Lower leg skin (tissue), 4 donors: ENCODE results near the gene XRCC4. TPM values are rescaled to one million over a fixed set of nuclear protein-coding genes. Genes with fewer than 3 reads are reported as not detected.

Source experiments
- DNase-seq, 2 donors: peaks; one replicate each; pipeline ENCODE4 v3.0.0-alpha.2; 2019; ENCODE audit warnings: low spot score in 2 of 2
- H3K4me3 ChIP-seq: fragments of 200-600 bp; sonication (generic); 2 replicates; pipeline ENCODE4 v1.5.1; 2017; ENCODE audit warnings: mild to moderate bottlenecking, low read depth; ENCODE audit not compliant: poor library complexity, severe bottlenecking
- CTCF ChIP-seq, 3 donors: fragments of 450-650 bp; IDR thresholded peaks; one replicate each; pipeline ENCODE4 v1.5.1; 2016; ENCODE audit warnings: antibody characterized with exemption in 3 of 3, mild to moderate bottlenecking in 3 of 3, moderate library complexity in 2 of 3
- POLR2A ChIP-seq, 2 donors: fragments of 450-650 bp; IDR thresholded peaks; one replicate each; pipeline ENCODE4 v1.6.1; 2016 to 2017; ENCODE audit warnings: antibody characterized with exemption in 2 of 2, mild to moderate bottlenecking in 1 of 2, moderate library complexity in 1 of 2
- WGBS, 2 donors: methylation state at CpG; one replicate each; pipeline ENCODE4 v1.1.5; 2018; 5-methylcytosine and 5-hydroxymethylcytosine counted together
- intact Hi-C: fragments of 100-400 bp; cut with DNase I; formaldehyde crosslinking; loops from one replicate; pipeline ENCODE4 v1.15.0; 2023; ENCODE audit warnings: low total_unique reads
- total RNA-seq, 4 donors: library from RNA; depleted of rRNA; stranded (reverse); fragments of >200 nt; gene quantifications; one replicate each; pipeline ENCODE4 v1.1.0, GENCODE V29; 2016

XRCC4 gene
- total RNA-seq, 4 donors from 2014 or later = 2.0 to 7.0 (median 4.2) TPM

- TF ChIP-seq POLR2A (IDR thresholded peaks at IDR 0.05) = no peak
- intact Hi-C loops = no loop called here
- no peak for DNase-seq
- H3K4me3 ChIP-seq = no peak overlapping the region
Measured at GRCh38 chr5:83388608-83389007, 311.3 kb downstream of the XRCC4 start.

DNA sequence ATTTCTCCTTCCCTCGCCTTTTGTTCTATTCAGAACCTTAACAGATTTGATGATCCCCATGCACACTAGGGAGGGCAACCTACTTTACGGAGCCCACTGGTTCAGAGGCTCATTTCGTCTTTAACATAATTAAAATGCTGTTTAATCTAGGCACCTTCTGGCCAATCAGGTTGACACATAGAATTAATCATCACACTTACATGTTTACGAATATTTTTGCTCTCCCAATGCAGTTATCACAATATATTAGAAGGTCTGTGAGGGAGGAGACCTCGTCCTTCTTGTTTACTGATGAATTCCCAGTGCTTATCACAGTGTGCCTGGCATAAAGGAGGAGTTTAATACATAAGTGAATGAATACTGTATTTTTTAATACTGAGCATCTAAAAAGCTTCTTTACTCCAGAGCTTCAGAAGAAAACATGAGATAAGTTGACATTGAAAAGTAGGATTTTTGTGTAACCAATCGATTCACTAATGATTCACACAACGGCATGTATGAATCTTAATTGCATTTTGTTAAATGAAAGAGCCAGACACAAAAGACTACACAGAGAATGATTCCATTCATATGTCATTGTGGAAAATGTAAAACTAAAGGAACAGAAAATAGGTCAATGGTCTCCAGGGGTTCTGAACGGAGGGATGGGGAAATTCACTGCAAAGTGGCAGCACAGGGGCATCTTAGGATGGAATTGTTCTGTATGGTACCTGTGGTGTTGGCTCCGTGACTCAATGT is 315.6 kb downstream of the XRCC4 start:
- TF ChIP-seq POLR2A (IDR thresholded peaks at IDR 0.05) = no peak
- TF ChIP-seq CTCF (IDR thresholded peaks at IDR 0.05) = no peak
- DNase-seq = no peak
- H3K4me3 ChIP-seq = no peak overlapping the region
- intact Hi-C loops = no loop called here
- 91 to 94% methylated on average over 9 of the region's 9 CpGs for WGBS, 2 donors

- H3K4me3 ChIP-seq = no peak overlapping the region
- intact Hi-C loops = no loop called here
- no peak for DNase-seq
- WGBS, 2 donors = 98 to 100% methylated on average over 1 of the region's 1 CpG
- no peak for TF ChIP-seq CTCF (IDR thresholded peaks at IDR 0.05)
- TF ChIP-seq POLR2A (IDR thresholded peaks at IDR 0.05) = no peak
Measured at GRCh38 chr5:83393504-83393866, 316.1 kb downstream of the XRCC4 start.

DNA sequence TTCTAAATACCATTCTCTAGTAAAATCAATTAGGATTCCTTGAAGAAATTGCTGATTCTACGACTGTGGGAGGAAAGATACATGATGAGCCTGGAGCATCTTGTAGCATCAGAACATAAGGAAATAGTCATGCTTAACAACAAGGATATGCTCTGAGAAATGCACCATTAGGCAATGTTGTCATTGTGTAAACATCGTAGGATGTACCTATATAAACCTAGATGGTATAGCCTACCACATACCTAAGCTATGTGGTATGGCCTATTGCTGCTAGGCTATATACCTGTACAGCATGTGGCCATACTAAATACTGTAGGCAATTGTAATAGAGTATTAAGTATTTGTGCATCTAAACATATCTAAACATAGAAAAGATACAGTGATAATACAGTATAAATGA is 316.8 kb downstream of the XRCC4 start:
- no peak for DNase-seq
- no peak for TF ChIP-seq CTCF (IDR thresholded peaks at IDR 0.05)
- no peak for TF ChIP-seq POLR2A (IDR thresholded peaks at IDR 0.05)
- intact Hi-C loops = no loop called here
- 90 to 95% methylated on average over 2 of the region's 2 CpGs for WGBS, 2 donors
- H3K4me3 ChIP-seq = no peak overlapping the region

GRCh38 chr5:83396662-83397061 is 319.3 kb downstream of the XRCC4 start:
- DNase-seq = no peak
- intact Hi-C loops = no loop called here
- WGBS, 2 donors = 76 to 81% methylated on average over 1 of the region's 1 CpG
- TF ChIP-seq CTCF (IDR thresholded peaks at IDR 0.05) (no peak), POLR2A (IDR thresholded peaks at IDR 0.05) (no peak)
- no peak overlapping the region for H3K4me3 ChIP-seq

- no peak for TF ChIP-seq CTCF (IDR thresholded peaks at IDR 0.05)
- TF ChIP-seq POLR2A (IDR thresholded peaks at IDR 0.05) = no peak
- WGBS, 2 donors = 29 to 39% methylated on average over 1 of the region's 1 CpG
- no peak for DNase-seq
- intact Hi-C loops = no loop called here
- H3K4me3 ChIP-seq = no peak overlapping the region
Measured at GRCh38 chr5:83397658-83398057, 320.3 kb downstream of the XRCC4 start.
